Neural cell (in vitro differentiated cells): ENCODE results near the gene ZNF304.

Source experiments
- CTCF ChIP-seq: fragments of 450-650 bp; IDR thresholded peaks from 2 replicates; pipeline ENCODE4 v1.5.1; 2014; ENCODE audit warnings: antibody characterized with exemption, mild to moderate bottlenecking, moderate library complexity; ENCODE audit not compliant: poor library complexity, severe bottlenecking
- EP300 ChIP-seq: fragments of 450-650 bp; conservative IDR thresholded peaks from 2 replicates; pipeline ENCODE4 v1.6.1; 2014; ENCODE audit warnings: antibody characterized with exemption, mild to moderate bottlenecking, moderate library complexity; ENCODE audit not compliant: poor library complexity, severe bottlenecking
- EZH2 ChIP-seq: fragments of 200-600, 300-800 bp; shearing (Covaris generic), sonication (generic); IDR thresholded peaks from 2 replicates; pipeline ENCODE4 v1.6.1; 2014; ENCODE audit warnings: antibody characterized with exemption, low read length, borderline replicate concordance, mild to moderate bottlenecking; ENCODE audit not compliant: insufficient read depth, poor library complexity, severe bottlenecking
- MXI1 ChIP-seq: fragments of 450-650 bp; conservative IDR thresholded peaks from 2 replicates; pipeline ENCODE4 v1.6.1; 2014; ENCODE audit warnings: antibody characterized with exemption, mild to moderate bottlenecking; ENCODE audit not compliant: poor library complexity, severe bottlenecking
- POLR2AphosphoS5 ChIP-seq: IDR thresholded peaks from 2 replicates; pipeline ENCODE4 v1.6.1; 2012
- RAD21 ChIP-seq: fragments of 450-650 bp; conservative IDR thresholded peaks from 2 replicates; pipeline ENCODE4 v1.6.1; 2014; ENCODE audit warnings: antibody characterized with exemption, mild to moderate bottlenecking, moderate library complexity
- REST ChIP-seq: IDR thresholded peaks from 2 replicates; pipeline ENCODE4 v1.6.1; 2012; ENCODE audit warnings: borderline replicate concordance
- SMC3 ChIP-seq: fragments of 450-650 bp; conservative IDR thresholded peaks from 2 replicates; pipeline ENCODE4 v1.6.1; 2014; ENCODE audit warnings: antibody characterized with exemption, mild to moderate bottlenecking, moderate library complexity; ENCODE audit not compliant: poor library complexity
- TAF1 ChIP-seq: IDR thresholded peaks from 2 replicates; pipeline ENCODE4 v1.6.1; 2012; ENCODE audit warnings: low read depth

GRCh38 chr19:57327993-57328392, 23.1 kb upstream of the ZNF304 start:
- TF ChIP-seq POLR2AphosphoS5, result no peak
- TF ChIP-seq EP300, result no peak
- no peak for TF ChIP-seq EZH2
- TF ChIP-seq CTCF, result no peak
- TF ChIP-seq TAF1, result no peak
- TF ChIP-seq SMC3, result no peak
- no peak for TF ChIP-seq RAD21
- TF ChIP-seq REST, result no peak
- no peak for TF ChIP-seq MXI1
